ENCODE data around the gene PROX2. TPM values are rescaled to one million over a fixed set of nuclear protein-coding genes. Genes with fewer than 3 reads are reported as not detected.

The PROX2 gene
- total RNA-seq, 6 experiments from 2014 or later, result not detected

GRCh38 chr14:74907744-74908143 lies 31.8 kb upstream of the PROX2 start:
- intact Hi-C loops (cut with DNase I), result loop anchor here (5.0 kb wide), 1 partner anchor 45 kb away; no protein-coding TSS in a partner anchor
- no peaks in the 10 kb centered on the region for H3K27me3 ChIP-seq
- DNase-seq (no peak), ATAC-seq (no peak)
- WGBS (ENCODE audit: insufficient coverage, low coverage, low lambda C conversion rate, missing lambda C conversion rate), result 46% methylated on average over 5 of the region's 6 CpGs
- peaks cover 0 to 8% (median 6%) of the 10 kb centered on the region in 4 donors for H3K36me3 ChIP-seq
- TF ChIP-seq POLR2A (IDR thresholded peaks at IDR 0.05), result no peak
- no peak for TF ChIP-seq CTCF (IDR thresholded peaks at IDR 0.05)
- H3K4me3 ChIP-seq, result no peak overlapping the region
- H3K27ac ChIP-seq, result no peak overlapping the region
- H3K9me3 ChIP-seq, result no peaks in the 10 kb centered on the region
- no peaks in the 10 kb centered on the region for H3K4me1 ChIP-seq

GRCh38 chr14:74906925-74907521 lies 31.1 kb upstream of the PROX2 start:
- Histone ChIP-seq H3K4me3 (no peak overlapping the region), H3K36me3 (peaks cover 0 to 16% (median 11%) of the 10 kb centered on the region in 4 donors), H3K9me3 (no peaks in the 10 kb centered on the region), H3K27ac (no peak overlapping the region), H3K27me3 (no peaks in the 10 kb centered on the region), H3K4me1 (no peaks in the 10 kb centered on the region)
- DNase-seq (no peak), ATAC-seq (peak in 1 of 4 donors; percentile 6)
- TF ChIP-seq POLR2A (IDR thresholded peaks at IDR 0.05) (no peak), CTCF (IDR thresholded peaks at IDR 0.05) (peak in 1 of 4 donors; percentile 12)
- WGBS (ENCODE audit: insufficient coverage, low coverage, low lambda C conversion rate, missing lambda C conversion rate), result no CpG with 5 or more reads among the region's 12 CpGs
- intact Hi-C loops (cut with DNase I), result loop anchor here (5.0 kb wide), 1 partner anchor 45 kb away; no protein-coding TSS in a partner anchor

- TF ChIP-seq CTCF (IDR thresholded peaks at IDR 0.05), result peak; percentile 84 to 96 (median 94)
- no peak for TF ChIP-seq POLR2A (IDR thresholded peaks at IDR 0.05)
- ATAC-seq, result peak; percentile 60 to 76 (median 70)
- intact Hi-C loops (cut with DNase I), result loop anchor here (5.0 kb wide), 1 partner anchor 43 kb away; no protein-coding TSS in a partner anchor
- WGBS (ENCODE audit: insufficient coverage, low coverage, low lambda C conversion rate, missing lambda C conversion rate), result 45% methylated on average over 9 of the region's 14 CpGs
- H3K27me3 ChIP-seq, result no peaks in the 10 kb centered on the region
- DNase-seq, result peak; percentile 73 to 75 (median 74)
- H3K27ac ChIP-seq, result no peak overlapping the region
- H3K4me3 ChIP-seq, result no peak overlapping the region
- peaks cover 7 to 29% (median 23%) of the 10 kb centered on the region in 4 donors for H3K36me3 ChIP-seq
- no peaks in the 10 kb centered on the region for H3K4me1 ChIP-seq
- H3K9me3 ChIP-seq, result no peaks in the 10 kb centered on the region
Observed at GRCh38 chr14:74905595-74906142, 29.7 kb upstream of the PROX2 start.

GRCh38 chr14:74904635-74905503 lies 28.9 kb upstream of the PROX2 start:
- ATAC-seq (no peak), DNase-seq (no peak)
- H3K4me1 ChIP-seq, result no peaks in the 10 kb centered on the region
- H3K36me3 ChIP-seq, result peaks cover 15 to 37% (median 27%) of the 10 kb centered on the region in 4 donors
- no peaks in the 10 kb centered on the region for H3K27me3 ChIP-seq
- TF ChIP-seq POLR2A (IDR thresholded peaks at IDR 0.05) (no peak), CTCF (IDR thresholded peaks at IDR 0.05) (no peak)
- H3K27ac ChIP-seq, result no peak overlapping the region
- 80% methylated on average over 3 of the region's 6 CpGs for WGBS (ENCODE audit: insufficient coverage, low coverage, low lambda C conversion rate, missing lambda C conversion rate)
- H3K9me3 ChIP-seq, result no peaks in the 10 kb centered on the region
- H3K4me3 ChIP-seq, result no peak overlapping the region
- intact Hi-C loops (cut with DNase I), result loop anchor here (5.0 kb wide), 1 partner anchor 43 kb away; no protein-coding TSS in a partner anchor
